ENCODE data around the gene OR6X1. TPM values are rescaled to one million over a fixed set of nuclear protein-coding genes. Genes with fewer than 3 reads are reported as not detected.

Gene OR6X1
- total RNA-seq, 1 donor from 2014 or later: not detected

DNA sequence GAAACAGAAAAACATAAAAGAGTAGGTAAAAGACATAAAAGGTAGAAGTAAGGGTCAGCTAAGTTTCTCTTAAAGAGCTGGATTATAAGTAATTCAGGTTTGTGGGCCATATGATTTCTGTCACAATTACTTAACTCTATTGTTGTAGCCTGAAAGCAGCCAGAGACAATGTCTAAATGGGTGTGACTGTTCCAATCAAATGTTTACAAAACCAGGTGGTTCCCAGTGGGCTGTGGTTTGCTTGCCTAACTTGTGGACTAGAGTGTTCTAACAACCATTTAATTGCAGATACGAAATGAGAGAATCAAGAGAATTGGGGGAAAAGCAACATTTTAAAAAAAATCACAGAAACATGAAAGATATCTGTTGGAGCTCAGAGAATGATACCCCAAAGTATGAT is 29.2 kb upstream of the OR6X1 start:
- H3K36me3 ChIP-seq (ENCODE audit: insufficient read depth, low read length): no peaks in the 10 kb centered on the region
- no peaks in the 10 kb centered on the region for H3K4me1 Mint-ChIP-seq (ENCODE audit: low read depth, unreplicated experiment)
- H3K79me2 ChIP-seq (ENCODE audit: insufficient read depth, low read length): no peaks in the 10 kb centered on the region
- TF ChIP-seq EZH2 (IDR thresholded peaks at IDR 0.05; ENCODE audit: insufficient read depth, low read length): no peak
- TF ChIP-seq, protein P1, sequence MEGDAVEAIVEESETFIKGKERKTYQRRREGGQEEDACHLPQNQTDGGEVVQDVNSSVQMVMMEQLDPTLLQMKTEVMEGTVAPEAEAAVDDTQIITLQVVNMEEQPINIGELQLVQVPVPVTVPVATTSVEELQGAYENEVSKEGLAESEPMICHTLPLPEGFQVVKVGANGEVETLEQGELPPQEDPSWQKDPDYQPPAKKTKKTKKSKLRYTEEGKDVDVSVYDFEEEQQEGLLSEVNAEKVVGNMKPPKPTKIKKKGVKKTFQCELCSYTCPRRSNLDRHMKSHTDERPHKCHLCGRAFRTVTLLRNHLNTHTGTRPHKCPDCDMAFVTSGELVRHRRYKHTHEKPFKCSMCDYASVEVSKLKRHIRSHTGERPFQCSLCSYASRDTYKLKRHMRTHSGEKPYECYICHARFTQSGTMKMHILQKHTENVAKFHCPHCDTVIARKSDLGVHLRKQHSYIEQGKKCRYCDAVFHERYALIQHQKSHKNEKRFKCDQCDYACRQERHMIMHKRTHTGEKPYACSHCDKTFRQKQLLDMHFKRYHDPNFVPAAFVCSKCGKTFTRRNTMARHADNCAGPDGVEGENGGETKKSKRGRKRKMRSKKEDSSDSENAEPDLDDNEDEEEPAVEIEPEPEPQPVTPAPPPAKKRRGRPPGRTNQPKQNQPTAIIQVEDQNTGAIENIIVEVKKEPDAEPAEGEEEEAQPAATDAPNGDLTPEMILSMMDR (IDR thresholded peaks at IDR 0.05; ENCODE audit: insufficient read depth, low read depth, low read length): no peak
- H4K20me1 ChIP-seq (ENCODE audit: insufficient read depth, low read length): no peaks in the 10 kb centered on the region
- FAIRE-seq (no peak), DNase-seq (ENCODE audit: low read depth) (no peak)
- H3K27ac ChIP-seq (ENCODE audit: low read depth, low read length): no peak overlapping the region
- H3K9me3 ChIP-seq (ENCODE audit: insufficient read depth, low read depth, low read length): no peaks in the 10 kb centered on the region
- no peak overlapping the region for H3K4me3 ChIP-seq (ENCODE audit: insufficient read depth, low read depth, low read length)
- H3K9ac ChIP-seq (ENCODE audit: low read length): no peak overlapping the region
- H3K9me3 Mint-ChIP-seq (ENCODE audit: unreplicated experiment): no peaks in the 10 kb centered on the region
- no peaks in the 10 kb centered on the region for H3K36me3 Mint-ChIP-seq (ENCODE audit: low read depth, unreplicated experiment)
- no peak overlapping the region for H3K4me2 ChIP-seq (ENCODE audit: low read length)
- no peak overlapping the region for H3K4me3 Mint-ChIP-seq (ENCODE audit: unreplicated experiment)
- no peak overlapping the region for H3K27ac Mint-ChIP-seq (ENCODE audit: unreplicated experiment)
- H3K27me3 ChIP-seq (ENCODE audit: insufficient read depth, low read length): no peaks in the 10 kb centered on the region
- no peak overlapping the region for H2AFZ ChIP-seq (ENCODE audit: low read depth, low read length)
- H3K27me3 Mint-ChIP-seq (ENCODE audit: low read depth, unreplicated experiment): no peaks in the 10 kb centered on the region
- no peaks in the 10 kb centered on the region for H3K4me1 ChIP-seq (ENCODE audit: insufficient read depth, low read length)

- H3K4me2 ChIP-seq (ENCODE audit: low read length): no peak overlapping the region
- H3K79me2 ChIP-seq (ENCODE audit: insufficient read depth, low read length): no peaks in the 10 kb centered on the region
- no peak overlapping the region for H3K27ac ChIP-seq (ENCODE audit: low read depth, low read length)
- no peak overlapping the region for H2AFZ ChIP-seq (ENCODE audit: low read depth, low read length)
- H4K20me1 ChIP-seq (ENCODE audit: insufficient read depth, low read length): no peaks in the 10 kb centered on the region
- H3K4me3 Mint-ChIP-seq (ENCODE audit: unreplicated experiment): no peak overlapping the region
- no peak overlapping the region for H3K4me3 ChIP-seq (ENCODE audit: insufficient read depth, low read depth, low read length)
- H3K4me1 ChIP-seq (ENCODE audit: insufficient read depth, low read length): no peaks in the 10 kb centered on the region
- no peaks in the 10 kb centered on the region for H3K27me3 Mint-ChIP-seq (ENCODE audit: low read depth, unreplicated experiment)
- DNase-seq (ENCODE audit: low read depth): no peak
- H3K9me3 Mint-ChIP-seq (ENCODE audit: unreplicated experiment): no peaks in the 10 kb centered on the region
- FAIRE-seq: no peak
- no peaks in the 10 kb centered on the region for H3K36me3 ChIP-seq (ENCODE audit: insufficient read depth, low read length)
- no peaks in the 10 kb centered on the region for H3K36me3 Mint-ChIP-seq (ENCODE audit: low read depth, unreplicated experiment)
- H3K9me3 ChIP-seq (ENCODE audit: insufficient read depth, low read depth, low read length): no peaks in the 10 kb centered on the region
- TF ChIP-seq, protein P1 (IDR thresholded peaks at IDR 0.05; ENCODE audit: insufficient read depth, low read depth, low read length): no peak
- no peak for TF ChIP-seq EZH2 (IDR thresholded peaks at IDR 0.05; ENCODE audit: insufficient read depth, low read length)
- no peaks in the 10 kb centered on the region for H3K27me3 ChIP-seq (ENCODE audit: insufficient read depth, low read length)
- no peak overlapping the region for H3K27ac Mint-ChIP-seq (ENCODE audit: unreplicated experiment)
- H3K4me1 Mint-ChIP-seq (ENCODE audit: low read depth, unreplicated experiment): no peaks in the 10 kb centered on the region
- H3K9ac ChIP-seq (ENCODE audit: low read length): no peak overlapping the region
Measured at GRCh38 chr11:123778511-123778910, 24.2 kb upstream of the OR6X1 start.

DNA sequence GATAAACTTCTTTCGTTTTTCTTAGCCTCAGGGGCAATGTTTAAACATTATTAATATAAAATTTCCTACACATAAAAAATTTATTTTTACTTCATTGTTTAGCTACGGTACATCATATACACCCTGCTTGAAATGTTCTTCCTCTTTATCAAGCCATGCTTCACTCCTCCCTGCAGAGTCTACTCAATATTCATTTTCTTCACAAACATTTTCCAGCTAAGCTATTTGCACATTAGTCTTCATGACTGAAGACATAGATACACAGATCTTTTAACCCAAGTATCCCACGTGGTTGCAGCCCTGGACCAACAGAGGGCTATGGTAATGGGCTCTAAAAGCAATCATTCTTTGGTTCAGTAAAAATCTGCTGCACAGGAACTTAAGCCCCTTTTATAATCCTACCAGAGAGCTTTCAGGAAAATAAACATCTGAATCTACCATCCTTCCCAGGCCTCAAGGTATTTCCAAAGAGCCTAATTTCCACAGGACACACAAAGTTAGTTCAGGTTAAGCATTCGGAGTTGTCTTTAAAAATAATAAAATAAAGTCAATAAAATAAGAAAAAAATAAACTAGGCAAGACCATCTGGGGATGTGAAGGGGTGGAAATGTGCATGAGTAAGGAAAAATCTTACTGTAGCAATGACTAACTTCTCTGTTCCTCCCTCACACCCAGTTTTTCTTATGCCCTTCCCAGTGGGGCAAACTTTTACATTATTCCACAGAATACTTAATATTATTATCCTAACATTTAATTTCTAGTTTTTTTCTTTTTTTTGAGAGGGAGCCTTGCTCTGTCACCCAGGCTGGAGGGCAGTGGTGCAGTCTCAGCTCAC is 21.6 kb upstream of the OR6X1 start:
- H3K27ac ChIP-seq (ENCODE audit: low read depth, low read length): no peak overlapping the region
- no peaks in the 10 kb centered on the region for H3K27me3 Mint-ChIP-seq (ENCODE audit: low read depth, unreplicated experiment)

More for the DNA sequence above, 21.6 kb upstream of the OR6X1 start:
- no peaks in the 10 kb centered on the region for H3K36me3 ChIP-seq (ENCODE audit: insufficient read depth, low read length)
- no peaks in the 10 kb centered on the region for H3K9me3 ChIP-seq (ENCODE audit: insufficient read depth, low read depth, low read length)
- no peak overlapping the region for H3K4me3 Mint-ChIP-seq (ENCODE audit: unreplicated experiment)
- H3K4me3 ChIP-seq (ENCODE audit: insufficient read depth, low read depth, low read length): no peak overlapping the region
- H3K4me1 Mint-ChIP-seq (ENCODE audit: low read depth, unreplicated experiment): no peaks in the 10 kb centered on the region
- no peaks in the 10 kb centered on the region for H3K27me3 ChIP-seq (ENCODE audit: insufficient read depth, low read length)
- FAIRE-seq (no peak), DNase-seq (ENCODE audit: low read depth) (no peak)
- no peak overlapping the region for H3K27ac Mint-ChIP-seq (ENCODE audit: unreplicated experiment)
- TF ChIP-seq, protein P1 (IDR thresholded peaks at IDR 0.05; ENCODE audit: insufficient read depth, low read depth, low read length): no peak
- TF ChIP-seq EZH2 (IDR thresholded peaks at IDR 0.05; ENCODE audit: insufficient read depth, low read length): no peak
- H3K4me2 ChIP-seq (ENCODE audit: low read length): no peak overlapping the region
- H3K79me2 ChIP-seq (ENCODE audit: insufficient read depth, low read length): no peaks in the 10 kb centered on the region
- no peaks in the 10 kb centered on the region for H4K20me1 ChIP-seq (ENCODE audit: insufficient read depth, low read length)
- H3K9me3 Mint-ChIP-seq (ENCODE audit: unreplicated experiment): no peaks in the 10 kb centered on the region
- H2AFZ ChIP-seq (ENCODE audit: low read depth, low read length): no peak overlapping the region
- H3K9ac ChIP-seq (ENCODE audit: low read length): no peak overlapping the region
- H3K36me3 Mint-ChIP-seq (ENCODE audit: low read depth, unreplicated experiment): no peaks in the 10 kb centered on the region
- no peaks in the 10 kb centered on the region for H3K4me1 ChIP-seq (ENCODE audit: insufficient read depth, low read length)
